Stomach (tissue), 9 donors: ENCODE results near the gene TENM3. TPM values are rescaled to one million over a fixed set of nuclear protein-coding genes. Genes with fewer than 3 reads are reported as not detected.

Source experiments
- DNase-seq, 2 donors: peaks; one replicate each; pipeline versions ENCODE4 v3.0.0 to v3.0.0-alpha.2; 2013 to 2019
- H3K27ac ChIP-seq, 5 donors: fragments of 200-600 bp in 4 of 5; sonication (generic) in 4 of 5; one replicate each; pipeline ENCODE4 v1.5.1; 2013 to 2019; ENCODE audit warnings: mild to moderate bottlenecking in 1 of 5, moderate library complexity in 1 of 5
- H3K27me3 ChIP-seq, 3 donors: fragments of 200-600 bp; sonication (generic); one replicate each; pipeline ENCODE4 v1.5.1; 2017 to 2019; ENCODE audit warnings: mixed run types in 1 of 3
- H3K36me3 ChIP-seq, 4 donors: fragments of 200-600 bp; sonication (generic); 1 replicate in 3 of 4; 2 replicates in 1 of 4; pipeline ENCODE4 v1.5.1; 2016 to 2019
- H3K4me1 ChIP-seq, 4 donors: fragments of 200-600 bp; sonication (generic); one replicate each; pipeline ENCODE4 v1.5.1; 2016 to 2019
- H3K4me3 ChIP-seq, 4 donors: fragments of 200-600 bp; sonication (generic) in 3 of 4; one replicate each; pipeline ENCODE4 v1.5.1; 2016 to 2019; ENCODE audit warnings: mild to moderate bottlenecking in 1 of 4
- H3K9me3 ChIP-seq, 4 donors: fragments of 200-600 bp; sonication (generic); one replicate each; pipeline ENCODE4 v1.5.1; 2016 to 2019
- EP300 ChIP-seq: sonication (generic); formaldehyde crosslinking; IDR thresholded peaks from one replicate; pipeline ENCODE4 v1.6.1; 2017; ENCODE audit warnings: antibody characterized with exemption
- POLR2A ChIP-seq, 4 donors: fragments of 450-650 bp; IDR thresholded peaks; one replicate each; pipeline ENCODE4 v1.6.1; 2016; ENCODE audit warnings: antibody characterized with exemption in 4 of 4, control low read depth in 2 of 4, mild to moderate bottlenecking in 1 of 4, moderate library complexity in 1 of 4
- POLR2AphosphoS5 ChIP-seq, 3 donors: sonication (generic); formaldehyde crosslinking; IDR thresholded peaks; one replicate each; pipeline ENCODE4 v1.6.1; 2016; ENCODE audit warnings: antibody characterized with exemption in 3 of 3
- WGBS, 5 donors: extraction: QIAGEN DNeasy Blood & Tissue Kit in 3 of 5; methylation state at CpG; one replicate each; pipeline versions ENCODE4 v1.1.5 to v1.1.7; 2013 to 2018; 5-methylcytosine and 5-hydroxymethylcytosine counted together
- intact Hi-C: fragments of 100-400 bp; cut with DNase I; formaldehyde crosslinking; loops from one replicate; pipeline ENCODE4 v1.15.1; 2023; ENCODE audit warnings: low total_unique reads
- polyA plus RNA-seq, 3 donors: library from polyadenylated mRNA; stranded (reverse); fragments of 200-250 nt; gene quantifications; one replicate each; pipeline ENCODE4 v1.2.3, GENCODE V29; 2013
- total RNA-seq, 5 donors: library from RNA; depleted of rRNA; stranded (reverse); fragments of >200 nt; gene quantifications; one replicate each; pipeline versions ENCODE4 v1.1.0 to v1.2.3, GENCODE V29; 2014 to 2016
- TF ChIP-seq, protein P1 (sequence below), 7 experiments: fragments of 450-650 bp in 4 of 7; fragments of 200-600 bp in 3 of 7; sonication (generic) in 3 of 7; IDR thresholded peaks; one replicate each; pipeline ENCODE4 v1.5.1; 2016 to 2019; ENCODE audit warnings: antibody characterized with exemption in 7 of 7, control low read depth in 2 of 7, mild to moderate bottlenecking in 1 of 7
- donor health status: healthy with polysubstance abuse.
- donor health status: Bipolar disorder and iron deficiency.
- donor health status: healthy.

TENM3 gene
- total and polyA plus RNA-seq, 8 donors = under 0.01 to 8.3 (median 0.44) TPM

DNA sequence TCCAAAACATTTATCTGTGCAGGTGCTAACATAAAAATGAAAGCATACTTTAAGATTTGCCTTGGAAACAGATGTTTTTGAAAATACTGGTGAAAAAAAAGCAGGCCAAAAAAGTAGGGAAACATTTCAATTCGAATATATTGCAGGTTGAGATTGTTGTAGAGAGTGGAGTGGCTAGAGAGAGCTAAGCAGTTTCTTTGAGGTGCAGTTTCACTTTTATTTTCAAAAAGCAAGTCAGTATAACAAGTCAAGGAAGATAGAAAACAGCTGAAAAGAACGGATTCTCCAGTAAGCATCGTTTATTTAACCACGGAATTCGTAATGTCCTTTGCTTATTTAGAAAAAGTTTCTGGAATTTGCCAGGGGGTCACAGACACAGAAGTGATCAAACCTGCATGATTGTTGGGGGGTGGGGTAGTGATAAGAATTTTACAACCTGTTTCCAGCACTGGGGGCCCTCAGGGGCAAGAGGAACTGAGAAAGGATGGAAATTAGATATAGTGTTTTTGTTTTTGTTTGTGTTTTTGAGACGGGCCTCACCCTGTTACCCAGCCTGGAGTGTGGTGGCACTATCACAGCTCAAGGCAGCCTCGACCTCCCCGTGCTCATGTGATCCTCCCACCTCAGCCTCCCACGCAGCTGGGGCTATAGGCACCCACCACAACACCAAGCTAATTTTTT is 175.0 kb downstream of the TENM3 start:
- H3K36me3 ChIP-seq = no peaks in the 10 kb centered on the region
- H3K4me1 ChIP-seq = no peaks in the 10 kb centered on the region
- DNase-seq = no peak
- H3K9me3 ChIP-seq = peaks cover 0 to 10% (median 5%) of the 10 kb centered on the region in 4 donors
- no peaks in the 10 kb centered on the region for H3K27me3 ChIP-seq
- TF ChIP-seq POLR2A (IDR thresholded peaks at IDR 0.05) = no peak
- TF ChIP-seq POLR2AphosphoS5 (IDR thresholded peaks at IDR 0.05) = no peak
- TF ChIP-seq, protein P1, sequence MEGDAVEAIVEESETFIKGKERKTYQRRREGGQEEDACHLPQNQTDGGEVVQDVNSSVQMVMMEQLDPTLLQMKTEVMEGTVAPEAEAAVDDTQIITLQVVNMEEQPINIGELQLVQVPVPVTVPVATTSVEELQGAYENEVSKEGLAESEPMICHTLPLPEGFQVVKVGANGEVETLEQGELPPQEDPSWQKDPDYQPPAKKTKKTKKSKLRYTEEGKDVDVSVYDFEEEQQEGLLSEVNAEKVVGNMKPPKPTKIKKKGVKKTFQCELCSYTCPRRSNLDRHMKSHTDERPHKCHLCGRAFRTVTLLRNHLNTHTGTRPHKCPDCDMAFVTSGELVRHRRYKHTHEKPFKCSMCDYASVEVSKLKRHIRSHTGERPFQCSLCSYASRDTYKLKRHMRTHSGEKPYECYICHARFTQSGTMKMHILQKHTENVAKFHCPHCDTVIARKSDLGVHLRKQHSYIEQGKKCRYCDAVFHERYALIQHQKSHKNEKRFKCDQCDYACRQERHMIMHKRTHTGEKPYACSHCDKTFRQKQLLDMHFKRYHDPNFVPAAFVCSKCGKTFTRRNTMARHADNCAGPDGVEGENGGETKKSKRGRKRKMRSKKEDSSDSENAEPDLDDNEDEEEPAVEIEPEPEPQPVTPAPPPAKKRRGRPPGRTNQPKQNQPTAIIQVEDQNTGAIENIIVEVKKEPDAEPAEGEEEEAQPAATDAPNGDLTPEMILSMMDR (IDR thresholded peaks at IDR 0.05) = no peak
- TF ChIP-seq EP300 = no peak
- intact Hi-C loops = no loop called here
- no peak overlapping the region for H3K27ac ChIP-seq
- no peak overlapping the region for H3K4me3 ChIP-seq
- WGBS, 5 donors = 43 to 68% (median 65%) methylated on average over 9 of the region's 9 CpGs

DNA sequence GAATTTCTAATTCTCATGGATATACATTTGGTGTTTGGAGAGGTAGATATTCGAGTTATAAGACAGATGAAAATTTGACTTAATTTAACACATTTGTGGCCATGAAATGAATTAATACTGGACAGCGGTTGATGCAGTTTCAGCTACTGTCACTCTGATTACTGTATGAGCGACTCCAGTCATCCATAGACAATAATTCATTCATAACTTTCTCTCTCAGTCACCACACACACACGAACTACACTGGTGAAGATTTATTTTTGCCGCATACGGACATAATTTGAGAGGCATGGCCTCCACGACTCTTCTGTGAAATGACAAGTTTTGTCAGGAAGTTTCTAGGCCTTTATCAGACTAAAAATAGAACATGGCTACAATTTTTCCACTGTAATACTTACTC is 177.0 kb downstream of the TENM3 start:
- Histone ChIP-seq H3K4me1 (no peaks in the 10 kb centered on the region), H3K27ac (no peak overlapping the region), H3K9me3 (peaks cover 0 to 4% (median 0%) of the 10 kb centered on the region in 4 donors), H3K36me3 (no peaks in the 10 kb centered on the region), H3K27me3 (no peaks in the 10 kb centered on the region), H3K4me3 (no peak overlapping the region)
- TF ChIP-seq POLR2A (IDR thresholded peaks at IDR 0.05) (no peak), POLR2AphosphoS5 (IDR thresholded peaks at IDR 0.05) (no peak), EP300 (no peak)
- TF ChIP-seq, protein P1 (IDR thresholded peaks at IDR 0.05) = no peak
- DNase-seq = no peak
- intact Hi-C loops = no loop called here
- whole genome bisulfite sequencing, 5 donors = 79 to 86% (median 83%) methylated on average over 7 of the region's 7 CpGs

DNA sequence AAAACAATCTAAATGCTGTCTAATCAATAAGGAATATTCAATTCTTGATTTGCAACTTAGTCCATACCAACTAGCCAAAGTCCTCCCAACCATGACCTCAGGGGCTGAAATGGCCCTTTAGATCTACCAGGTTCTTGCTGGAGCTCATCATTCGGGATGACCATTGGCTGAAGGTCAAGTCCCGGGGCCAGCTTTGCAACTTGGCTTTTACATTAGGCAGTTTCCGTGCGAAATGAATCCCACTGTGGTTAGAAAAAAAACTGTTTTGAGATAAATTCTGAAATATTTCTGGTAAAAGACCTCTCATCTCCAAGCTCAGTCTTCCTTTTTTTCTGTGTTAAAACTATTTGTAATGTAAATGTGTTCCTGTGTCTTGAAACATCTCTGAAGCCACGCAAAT is 178.6 kb downstream of the TENM3 start:
- 72 to 85% (median 80%) methylated on average over 5 of the region's 5 CpGs for WGBS, 5 donors
- Histone ChIP-seq H3K4me1 (no peaks in the 10 kb centered on the region), H3K36me3 (no peaks in the 10 kb centered on the region), H3K9me3 (peaks cover 0 to 4% (median 0%) of the 10 kb centered on the region in 4 donors), H3K4me3 (no peak overlapping the region), H3K27me3 (no peaks in the 10 kb centered on the region), H3K27ac (no peak overlapping the region)
- TF ChIP-seq EP300 (no peak), POLR2A (IDR thresholded peaks at IDR 0.05) (no peak), POLR2AphosphoS5 (IDR thresholded peaks at IDR 0.05) (no peak)
- TF ChIP-seq, protein P1 (IDR thresholded peaks at IDR 0.05) = no peak
- peak in 1 of 2 donors; percentile 28 for DNase-seq
- intact Hi-C loops = no loop called here

DNA sequence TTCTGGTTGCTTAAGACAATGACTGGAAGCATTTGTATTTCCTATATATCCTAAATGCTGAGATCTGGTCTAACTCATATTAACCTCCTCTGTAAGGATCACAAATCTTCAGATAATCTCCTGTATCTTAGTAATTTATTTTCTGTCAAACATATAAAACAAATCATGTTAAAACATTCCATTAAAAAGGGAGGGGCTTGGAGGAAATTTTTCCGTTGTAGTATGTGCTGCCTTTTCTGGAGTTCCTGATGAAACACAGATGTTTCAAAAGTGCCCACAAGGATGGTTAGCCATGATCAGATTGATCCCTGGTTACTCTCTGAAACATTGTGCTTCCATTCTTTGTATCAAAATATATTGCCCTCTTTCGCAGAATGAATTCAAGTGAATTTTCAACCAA is 182.1 kb downstream of the TENM3 start:
- 73 to 89% (median 83%) methylated on average over 2 of the region's 2 CpGs for WGBS, 5 donors
- H3K4me3 ChIP-seq = no peak overlapping the region
- no peaks in the 10 kb centered on the region for H3K9me3 ChIP-seq
- H3K27ac ChIP-seq = no peak overlapping the region
- TF ChIP-seq, protein P1 (IDR thresholded peaks at IDR 0.05) = no peak
- TF ChIP-seq POLR2A (IDR thresholded peaks at IDR 0.05) (no peak), EP300 (no peak), POLR2AphosphoS5 (IDR thresholded peaks at IDR 0.05) (no peak)
- intact Hi-C loops = no loop called here
- DNase-seq = no peak
- H3K36me3 ChIP-seq = no peaks in the 10 kb centered on the region
- H3K27me3 ChIP-seq = peaks cover 0 to under 1% (median 0%) of the 10 kb centered on the region in 3 donors
- H3K4me1 ChIP-seq = no peaks in the 10 kb centered on the region
